SK-N-MC (cell line): Measurements from ENCODE around the gene S100A5.
"Not testable (repeated sequence)": the region's sequence is repeated elsewhere in the genome, so short reads cannot be mapped to it uniquely, and the experiment has no call there.

Source experiments
- EZH2 ChIP-seq: fragments of 200-600 bp; sonication (generic); IDR thresholded peaks from one replicate; pipeline ENCODE4 v1.6.1; 2017; ENCODE audit warnings: antibody characterized with exemption
- FOXP2 ChIP-seq: optimal IDR thresholded peaks from 2 replicates; pipeline ENCODE3; 2011; ENCODE audit warnings: mild to moderate bottlenecking, moderate library complexity; ENCODE audit not compliant: insufficient read depth; ENCODE audit errors: extremely low read length, control extremely low read depth
- POLR2AphosphoS5 ChIP-seq: IDR thresholded peaks from 2 replicates; pipeline ENCODE4 v1.6.1; 2012; ENCODE audit warnings: mild to moderate bottlenecking, low read depth, low read length, borderline replicate concordance

DNA sequence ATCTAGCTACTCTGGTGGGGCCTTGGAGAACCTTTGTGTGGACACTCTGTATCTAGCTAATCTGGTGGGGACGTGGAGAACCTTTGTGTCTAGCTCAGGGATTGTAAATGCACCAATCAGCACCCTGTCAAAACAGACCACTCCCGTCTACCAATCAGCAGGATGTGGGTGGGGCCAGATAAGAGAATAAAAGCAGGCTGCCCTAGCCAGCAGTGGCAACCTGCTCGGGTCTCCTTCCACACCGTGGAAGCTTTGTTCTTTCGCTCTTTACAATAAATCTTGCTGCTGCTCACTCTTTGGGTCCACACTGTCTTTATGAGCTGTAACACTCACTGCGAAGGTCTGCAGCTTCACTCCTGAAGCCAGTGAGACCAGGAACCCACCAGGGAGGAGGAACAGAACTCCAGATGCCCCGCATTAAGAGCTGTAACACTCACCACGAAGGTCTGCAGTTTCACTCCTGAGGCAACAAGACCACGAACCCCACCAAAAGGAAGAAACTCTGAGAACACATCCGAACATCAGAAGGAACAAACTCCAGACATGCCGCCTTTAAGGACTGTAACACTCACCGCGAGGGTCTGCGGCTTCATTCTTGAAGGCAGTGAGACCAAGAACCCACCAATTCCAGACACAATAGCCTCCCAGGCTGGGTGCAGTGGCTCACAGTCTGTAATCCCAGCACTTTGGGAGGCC is 18.2 kb downstream of the S100A5 start:
- not testable (repeated sequence) for TF ChIP-seq POLR2AphosphoS5, EZH2, FOXP2
